Activated T-cell treated with anti-CD3 and anti-CD28 coated beads for 48 hours (primary cell): ENCODE measurements around the gene TARS3.
"Not testable (repeated sequence)": the region's sequence is repeated elsewhere in the genome, so short reads cannot be mapped to it uniquely, and the experiment has no call there.

Experiments used
- DNase-seq: peaks from one replicate; pipeline ENCODE4 v3.0.0-alpha.2; 2020; ENCODE audit warnings: low read depth

Gene TARS3

DNA sequence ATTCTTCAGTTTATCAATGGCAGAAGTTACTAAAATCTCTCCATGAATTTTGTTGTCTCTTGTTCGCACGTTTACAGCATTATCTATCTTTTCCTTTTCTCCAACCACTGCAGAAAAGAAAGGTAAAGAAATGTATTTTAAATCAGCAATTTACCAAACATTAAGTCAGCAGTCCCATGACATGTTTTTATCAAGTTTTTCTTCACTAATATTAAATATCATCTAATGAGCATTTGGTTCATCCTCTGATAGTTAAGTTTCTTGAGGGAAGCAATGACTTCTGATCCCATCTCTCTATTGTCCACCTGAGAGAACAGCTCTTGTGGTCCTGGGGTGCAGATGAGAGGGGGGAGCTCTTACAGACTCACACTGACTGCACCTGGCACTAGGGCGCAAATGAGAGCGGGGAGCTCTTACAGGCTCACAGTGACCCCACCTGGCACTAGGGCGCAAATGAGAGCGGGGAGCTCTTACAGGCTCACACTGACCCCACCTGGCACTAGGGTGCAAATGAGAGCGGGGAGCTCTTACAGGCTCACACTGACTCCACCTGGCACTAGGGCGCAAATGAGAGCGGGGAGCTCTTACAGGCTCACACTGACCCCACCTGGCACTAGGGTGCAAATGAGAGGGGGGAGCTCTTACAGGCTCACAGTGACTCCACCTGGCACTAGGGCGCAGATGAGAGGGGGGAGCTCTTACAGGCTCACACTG lies 69.5 kb downstream of the TARS3 start:
- DNase-seq: not testable (repeated sequence)

- no peak for DNase-seq
Measured at GRCh38 chr15:101654171-101654570, 70.1 kb downstream of the TARS3 start.

- DNase-seq: no peak
Measured at GRCh38 chr15:101652786-101653430, 71.4 kb downstream of the TARS3 start.

DNA sequence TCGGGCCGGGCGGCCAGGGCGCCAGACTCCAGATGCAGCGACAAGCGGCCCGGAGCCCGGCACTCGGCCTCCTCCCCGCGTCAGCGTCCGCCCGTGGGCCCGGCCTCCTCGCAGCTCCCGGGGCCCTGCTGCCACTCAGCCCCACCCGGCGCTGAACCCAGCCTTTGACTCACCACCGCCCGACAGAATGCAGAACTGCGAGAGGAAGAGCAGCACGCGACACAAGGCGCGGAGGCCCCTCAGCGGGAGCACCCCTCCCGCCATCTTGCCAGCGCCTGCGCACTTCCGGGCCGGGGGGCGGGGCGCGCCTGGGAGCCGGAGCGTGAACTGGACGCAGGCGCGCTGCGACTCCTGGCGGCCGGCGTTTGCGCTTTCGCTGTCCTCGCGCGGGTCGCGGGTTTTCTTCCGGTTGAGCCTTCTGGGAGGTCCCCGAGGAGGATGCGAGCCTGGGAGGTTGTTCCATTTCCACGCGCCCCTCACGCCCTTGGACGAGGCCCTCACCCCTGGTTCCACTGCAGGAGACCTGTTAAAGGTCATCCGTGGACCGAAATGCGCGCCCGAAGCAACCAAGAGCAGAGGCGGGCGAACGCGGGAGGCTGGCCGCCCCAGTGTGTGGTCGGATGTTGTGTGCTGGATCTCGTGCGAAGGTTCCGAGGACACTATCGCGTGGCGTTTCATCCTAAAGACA lies 72.0 kb downstream of the TARS3 start, which contains the start of gene TM2D3:
Gene TM2D3, minus strand, starts transcription at position 284 of the 688 bp plus-strand sequence. Its CDS starts 20 bp downstream, at position 264.
- DNase-seq: peak; percentile 96

- no peak for DNase-seq
Measured at GRCh38 chr15:101651554-101652097, 72.6 kb downstream of the TARS3 start.

- no peak for DNase-seq
Measured at GRCh38 chr15:101650145-101650544, 74.1 kb downstream of the TARS3 start.

- DNase-seq: no peak
Measured at GRCh38 chr15:101648356-101648755, 75.9 kb downstream of the TARS3 start.

DNA sequence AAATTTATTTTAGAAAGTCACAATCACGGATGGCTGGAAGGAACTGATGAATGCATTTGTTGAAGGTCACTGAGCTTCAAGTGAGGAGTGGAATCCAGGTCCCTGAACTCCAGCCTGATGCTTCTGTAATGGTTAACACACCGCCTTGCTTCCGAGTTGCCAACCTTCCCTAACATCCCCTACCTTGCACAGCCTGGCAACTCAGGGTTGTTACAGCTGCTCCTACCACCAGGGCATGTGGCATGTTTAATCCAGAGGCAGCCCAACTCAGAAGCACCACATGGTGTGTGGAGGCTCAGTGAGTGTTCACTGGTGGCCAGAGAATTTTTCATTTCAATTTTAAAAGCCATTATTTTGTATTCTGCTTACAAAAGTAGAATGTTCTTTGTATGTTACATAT lies 77.0 kb downstream of the TARS3 start:
- no peak for DNase-seq

GRCh38 chr15:101646672-101647071 lies 77.6 kb downstream of the TARS3 start:
- no peak for DNase-seq

DNA sequence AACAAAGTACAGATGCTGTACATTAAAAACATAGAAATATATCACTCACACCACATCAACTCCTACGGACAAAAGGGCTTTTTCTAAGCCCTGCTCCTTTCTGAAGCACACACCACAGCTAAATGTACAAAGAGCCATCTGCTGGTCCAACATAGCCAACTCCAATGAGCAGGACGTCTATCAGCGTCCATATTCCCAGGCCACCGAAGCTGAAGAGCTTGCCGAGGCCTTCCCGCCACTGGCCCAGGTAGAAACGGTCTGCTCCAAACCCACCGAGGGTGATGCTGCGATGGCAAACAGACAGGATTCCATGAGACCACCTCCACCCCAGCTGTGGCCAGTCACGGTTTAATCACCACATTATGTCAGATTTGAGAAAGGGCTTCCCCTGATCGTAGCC lies 81.9 kb downstream of the TARS3 start:
- DNase-seq: no peak

GRCh38 chr15:101641894-101642293 lies 82.4 kb downstream of the TARS3 start:
- DNase-seq: no peak

GRCh38 chr15:101641129-101641764 lies 83.0 kb downstream of the TARS3 start:
- DNase-seq: peak; percentile 57

GRCh38 chr15:101639667-101640066 lies 84.6 kb downstream of the TARS3 start:
- DNase-seq: no peak

- DNase-seq: no peak
Measured at GRCh38 chr15:101637919-101638318, 86.4 kb downstream of the TARS3 start.

GRCh38 chr15:101637516-101637915 lies 86.8 kb downstream of the TARS3 start:
- no peak for DNase-seq

GRCh38 chr15:101637038-101637437 lies 87.2 kb downstream of the TARS3 start:
- no peak for DNase-seq

DNA sequence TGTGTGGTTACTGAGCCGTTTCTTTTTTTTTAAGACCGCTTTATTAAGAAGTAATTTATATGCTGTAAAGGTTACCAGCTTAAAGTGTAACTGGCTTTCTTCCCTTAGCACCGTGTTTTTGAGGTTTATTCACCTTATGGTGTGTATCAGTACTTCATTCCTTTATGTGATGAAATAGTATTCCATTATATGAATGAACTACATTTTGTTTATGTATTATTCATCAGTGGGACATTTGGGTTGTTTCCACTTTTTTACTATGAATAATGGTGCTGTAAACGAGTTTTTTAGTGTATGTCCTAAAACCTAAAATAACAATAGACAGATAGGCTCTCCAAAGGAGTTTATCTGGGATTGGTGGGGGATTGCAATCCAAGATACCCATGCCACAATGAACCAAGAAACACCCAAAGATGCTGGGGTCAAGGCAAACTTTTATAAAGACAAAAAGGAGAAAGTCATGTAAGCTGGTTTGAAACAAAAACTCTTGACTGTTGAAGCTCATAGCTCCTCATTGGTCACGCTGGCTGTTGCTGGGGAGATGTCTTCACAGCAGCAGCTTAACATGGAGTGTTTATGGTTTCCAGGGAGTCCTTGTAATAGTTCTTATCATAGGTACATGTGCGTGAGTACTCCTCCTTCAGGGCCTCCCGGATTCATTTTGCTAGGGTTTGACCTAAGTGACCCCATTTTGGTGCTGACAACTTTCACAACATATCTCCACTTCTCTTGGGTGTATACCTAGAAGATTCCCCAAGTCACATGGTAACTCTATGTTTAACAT lies 88.1 kb downstream of the TARS3 start:
- no peak for DNase-seq

DNA sequence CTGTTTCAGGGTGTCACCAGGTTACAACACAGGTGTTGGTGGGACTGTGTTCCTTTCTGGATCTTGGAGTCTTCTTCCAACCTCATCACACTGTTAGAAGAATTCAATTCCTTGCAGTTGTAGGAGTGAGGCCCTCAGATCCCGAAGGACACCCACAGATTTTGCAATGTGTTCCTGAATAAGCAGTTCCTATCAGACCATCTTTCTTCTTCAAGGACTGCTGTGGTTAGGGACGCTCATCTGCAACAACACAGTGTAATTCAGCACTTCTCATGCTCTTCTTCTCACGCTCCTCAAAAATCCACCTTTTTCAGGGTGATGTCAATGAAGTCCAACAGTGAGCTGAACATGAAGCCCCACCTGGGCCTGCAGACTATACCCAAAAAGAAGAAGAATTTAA lies 90.9 kb downstream of the TARS3 start:
- no peak for DNase-seq

- DNase-seq: not testable (repeated sequence)
Measured at GRCh38 chr15:101626729-101627128, 97.5 kb downstream of the TARS3 start.

GRCh38 chr15:101625980-101626379 lies 98.3 kb downstream of the TARS3 start:
- no peak for DNase-seq

- DNase-seq: no peak
Measured at GRCh38 chr15:101625184-101625583, 99.1 kb downstream of the TARS3 start.
